Measurements from ENCODE around the gene NDUFA6.
A peak's percentile ranks its signal among the peaks of the same experiment; 100 is the strongest.
"Not testable (repeated sequence)": the region's sequence is repeated elsewhere in the genome, so short reads cannot be mapped to it uniquely, and the experiment has no call there.

Gene NDUFA6

GRCh38 chr22:42128776-42129694 is 38.5 kb upstream of the NDUFA6 start:
- not testable (repeated sequence) for H3K4me1 Mint-ChIP-seq (ENCODE audit: low read depth in 2 of 2); ATAC-seq (replicated peaks); DNase-seq; H3K4me3 Mint-ChIP-seq; H3K27me3 Mint-ChIP-seq; H3K9me3 Mint-ChIP-seq
- peak overlapping the region in 1 of 2 donors; percentile 54 for H3K27ac Mint-ChIP-seq
- peaks cover 22% of the 10 kb centered on the region for H3K36me3 Mint-ChIP-seq (ENCODE audit: insufficient read depth)

DNA sequence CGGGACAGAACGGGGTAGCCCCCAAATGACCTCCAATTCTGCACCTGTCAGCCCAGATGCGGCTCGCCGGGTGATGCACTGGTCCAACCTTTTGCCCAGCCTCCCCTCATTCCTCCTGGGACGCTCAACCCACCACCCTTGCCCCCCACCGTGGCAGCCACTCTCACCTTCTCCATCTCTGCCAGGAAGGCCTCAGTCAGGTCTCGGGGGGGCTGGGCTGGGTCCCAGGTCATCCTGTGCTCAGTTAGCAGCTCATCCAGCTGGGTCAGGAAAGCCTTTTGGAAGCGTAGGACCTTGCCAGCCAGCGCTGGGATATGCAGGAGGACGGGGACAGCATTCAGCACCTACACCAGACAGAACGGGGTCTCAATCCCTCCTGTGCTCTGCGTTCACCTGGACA is 37.4 kb upstream of the NDUFA6 start:
- DNase-seq; H3K27me3 Mint-ChIP-seq; H3K9me3 Mint-ChIP-seq; H3K4me1 Mint-ChIP-seq (ENCODE audit: low read depth in 2 of 2); ATAC-seq (replicated peaks): not testable (repeated sequence)
- Mint-ChIP-seq H3K27ac (peak overlapping the region in 1 of 2 donors; percentile 54), H3K4me3 (peak overlapping the region in 1 of 2 donors; percentile 15), H3K36me3 (ENCODE audit: insufficient read depth) (peaks cover 19% of the 10 kb centered on the region)

- no peak for DNase-seq
- Mint-ChIP-seq H3K27ac (no peak overlapping the region), H3K9me3 (no peaks in the 10 kb centered on the region), H3K36me3 (ENCODE audit: insufficient read depth) (peaks cover 19% of the 10 kb centered on the region), H3K4me3 (no peak overlapping the region), H3K27me3 (no peaks in the 10 kb centered on the region), H3K4me1 (ENCODE audit: low read depth in 2 of 2) (peaks cover 0 to 3% of the 10 kb centered on the region in 2 donors)
- no peak for ATAC-seq (replicated peaks)
These were observed 37.0 kb upstream of the NDUFA6 start for GRCh38 chr22:42127606-42128005.

- not testable (repeated sequence) for H3K4me3 Mint-ChIP-seq; H3K27me3 Mint-ChIP-seq; H3K36me3 Mint-ChIP-seq (ENCODE audit: insufficient read depth); H3K27ac Mint-ChIP-seq; DNase-seq; ATAC-seq (replicated peaks); H3K9me3 Mint-ChIP-seq
- H3K4me1 Mint-ChIP-seq (ENCODE audit: low read depth in 2 of 2) = peaks cover 21 to 31% of the 10 kb centered on the region in 2 donors
These were observed 33.0 kb upstream of the NDUFA6 start for GRCh38 chr22:42123529-42123928.

DNA sequence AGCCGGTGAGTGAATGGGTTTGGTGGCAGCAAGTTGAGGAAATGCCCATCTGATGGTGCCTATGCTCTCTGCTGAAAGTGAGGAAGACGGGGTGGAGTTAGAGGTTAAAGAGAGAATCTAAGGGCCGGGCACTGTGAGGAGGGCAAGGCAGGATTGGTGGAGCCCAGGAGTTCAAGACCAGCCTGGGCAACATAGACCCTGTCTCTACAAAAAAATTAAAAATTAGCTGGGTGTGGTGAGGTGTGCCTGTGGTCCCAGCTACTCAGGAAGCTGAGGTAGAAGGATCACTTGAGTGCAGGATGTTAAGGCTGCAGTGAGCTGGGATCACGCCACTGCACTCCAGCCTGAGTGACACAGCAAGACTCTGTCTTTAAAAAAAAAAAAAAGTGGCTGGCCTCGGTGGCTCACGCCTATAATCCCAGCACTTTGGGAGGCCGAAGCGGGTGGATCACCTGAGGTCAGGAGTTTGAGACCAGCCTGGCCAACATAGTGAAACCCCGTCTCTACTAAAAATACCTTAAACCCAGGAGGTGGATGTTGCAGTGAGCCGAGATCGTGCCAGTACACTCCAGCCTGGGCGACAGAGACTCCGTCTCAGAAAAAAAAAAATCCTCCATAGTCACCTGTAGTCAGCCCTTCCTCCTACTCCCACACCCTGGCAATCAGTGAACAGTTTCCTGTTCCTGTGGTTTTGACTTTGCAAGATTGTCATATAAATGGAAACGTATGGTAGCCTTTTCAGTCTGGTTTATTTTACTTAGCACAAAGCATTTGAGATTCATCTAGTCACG is 29.9 kb upstream of the NDUFA6 start:
- not testable (repeated sequence) for H3K9me3 Mint-ChIP-seq
- peak overlapping the region; percentile 11 to 94 for H3K27ac Mint-ChIP-seq

DNA sequence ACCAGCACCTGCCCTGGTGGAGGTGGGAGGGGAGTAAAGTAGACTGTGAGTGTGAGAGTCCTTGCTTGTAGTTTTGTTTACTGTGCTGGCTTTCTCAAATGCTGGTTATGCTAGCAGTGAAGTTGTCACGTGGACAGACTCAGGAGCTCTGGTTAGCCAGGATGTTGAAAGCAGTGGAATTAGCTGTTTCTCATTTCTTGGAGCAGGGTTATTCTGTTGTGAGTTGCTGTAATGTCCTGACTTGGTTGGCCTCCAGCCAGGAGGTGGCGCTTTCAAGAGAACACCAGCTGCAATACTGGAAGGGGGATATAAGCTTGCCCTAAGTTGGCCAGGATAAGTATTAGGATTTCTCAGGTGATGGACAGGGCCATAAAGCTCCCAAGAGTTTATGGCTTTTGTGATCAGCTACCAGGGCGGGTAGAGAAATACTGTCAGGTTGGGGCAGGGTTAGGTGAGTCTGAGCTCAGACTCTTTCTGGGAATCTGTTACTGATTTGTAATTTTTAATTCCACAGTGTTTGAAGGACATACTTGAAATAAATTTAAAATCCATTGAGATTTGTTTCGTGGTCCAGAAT is 26.4 kb upstream of the NDUFA6 start:
- no peak overlapping the region for H3K27ac Mint-ChIP-seq
- H3K4me3 Mint-ChIP-seq = no peak overlapping the region
- no peak for ATAC-seq (replicated peaks)
- peaks cover 5% of the 10 kb centered on the region for H3K36me3 Mint-ChIP-seq (ENCODE audit: insufficient read depth)
- no peak for DNase-seq
- peaks cover 0 to 2% of the 10 kb centered on the region in 2 donors for H3K9me3 Mint-ChIP-seq
- H3K4me1 Mint-ChIP-seq (ENCODE audit: low read depth in 2 of 2) = peaks cover 20 to 29% of the 10 kb centered on the region in 2 donors
- H3K27me3 Mint-ChIP-seq = no peaks in the 10 kb centered on the region

More for the DNA sequence above, 29.9 kb upstream of the NDUFA6 start:
- not testable (repeated sequence) for H3K27me3 Mint-ChIP-seq; H3K36me3 Mint-ChIP-seq (ENCODE audit: insufficient read depth)
- Mint-ChIP-seq H3K4me1 (ENCODE audit: low read depth in 2 of 2) (peaks cover 21 to 32% of the 10 kb centered on the region in 2 donors), H3K4me3 (peak overlapping the region; percentile 61 to 76)
- peak in 1 of 3 experiments; percentile 12 for DNase-seq
- ATAC-seq (replicated peaks) = peak; percentile 86

GRCh38 chr22:42115420-42115830 is 24.9 kb upstream of the NDUFA6 start:
- peaks cover 12 to 18% of the 10 kb centered on the region in 2 donors for H3K4me1 Mint-ChIP-seq (ENCODE audit: low read depth in 2 of 2)
- ATAC-seq (replicated peaks); H3K36me3 Mint-ChIP-seq (ENCODE audit: insufficient read depth); H3K9me3 Mint-ChIP-seq; H3K4me3 Mint-ChIP-seq; H3K27ac Mint-ChIP-seq; H3K27me3 Mint-ChIP-seq; DNase-seq: not testable (repeated sequence)

DNA sequence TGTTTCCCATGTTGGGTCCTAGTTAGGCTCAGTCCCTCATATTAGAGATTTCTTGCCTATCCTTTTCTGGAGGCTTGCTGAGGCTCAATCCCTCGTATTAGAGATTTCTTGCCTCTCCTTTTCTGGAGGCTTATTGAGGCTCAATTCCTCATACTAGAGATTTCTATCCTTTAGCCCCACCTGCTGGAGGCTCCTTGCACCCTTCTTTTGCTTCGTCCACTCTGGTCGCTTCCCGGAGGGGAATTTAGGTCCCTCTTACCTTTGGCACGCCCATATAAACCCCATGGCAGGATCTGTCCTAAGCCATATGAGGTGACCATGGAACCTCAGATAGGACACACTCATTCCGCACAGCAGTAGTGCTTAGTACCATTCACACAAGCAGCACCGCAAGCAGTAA is 24.1 kb upstream of the NDUFA6 start:
- H3K4me1 Mint-ChIP-seq (ENCODE audit: low read depth in 2 of 2) = peaks cover 6 to 12% of the 10 kb centered on the region in 2 donors

DNA sequence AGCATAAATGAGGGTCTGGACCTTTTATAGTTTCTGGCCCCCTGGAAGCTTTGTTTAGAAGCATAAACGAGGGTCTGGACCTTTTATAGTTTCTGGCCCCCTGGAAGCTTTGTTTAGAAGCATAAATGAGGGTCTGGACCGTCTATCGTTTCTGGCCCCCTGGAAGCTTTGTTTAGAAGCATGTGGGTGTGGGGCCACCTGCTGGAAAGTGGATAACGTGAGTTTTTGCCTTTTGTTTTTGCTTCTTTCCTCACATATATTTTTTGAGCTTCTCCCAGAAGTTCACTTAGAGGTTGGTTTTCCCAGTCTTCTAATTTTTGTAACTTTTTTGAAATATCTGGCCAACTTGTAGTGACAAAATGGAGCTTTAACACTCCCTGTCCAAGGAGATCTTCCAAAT is 22.2 kb upstream of the NDUFA6 start:
- not testable (repeated sequence) for H3K4me1 Mint-ChIP-seq (ENCODE audit: low read depth in 2 of 2); H3K36me3 Mint-ChIP-seq (ENCODE audit: insufficient read depth); H3K4me3 Mint-ChIP-seq; H3K9me3 Mint-ChIP-seq; ATAC-seq (replicated peaks); H3K27me3 Mint-ChIP-seq; DNase-seq; H3K27ac Mint-ChIP-seq

More for the DNA sequence above, 24.1 kb upstream of the NDUFA6 start:
- H3K27ac Mint-ChIP-seq = no peak overlapping the region
- H3K36me3 Mint-ChIP-seq (ENCODE audit: insufficient read depth) = peaks cover 5% of the 10 kb centered on the region
- H3K27me3 Mint-ChIP-seq = no peaks in the 10 kb centered on the region
- H3K9me3 Mint-ChIP-seq = peaks cover 0 to 2% of the 10 kb centered on the region in 2 donors
- no peak overlapping the region for H3K4me3 Mint-ChIP-seq
- DNase-seq = no peak
- ATAC-seq (replicated peaks) = no peak

GRCh38 chr22:42111798-42112197 is 21.2 kb upstream of the NDUFA6 start:
- Mint-ChIP-seq H3K27ac (no peak overlapping the region), H3K9me3 (peaks cover 0 to 2% of the 10 kb centered on the region in 2 donors), H3K4me1 (ENCODE audit: low read depth in 2 of 2) (peaks cover 0 to 2% of the 10 kb centered on the region in 2 donors), H3K4me3 (no peak overlapping the region), H3K36me3 (ENCODE audit: insufficient read depth) (peaks cover 5% of the 10 kb centered on the region), H3K27me3 (no peaks in the 10 kb centered on the region)
- DNase-seq = no peak
- ATAC-seq (replicated peaks) = no peak

DNA sequence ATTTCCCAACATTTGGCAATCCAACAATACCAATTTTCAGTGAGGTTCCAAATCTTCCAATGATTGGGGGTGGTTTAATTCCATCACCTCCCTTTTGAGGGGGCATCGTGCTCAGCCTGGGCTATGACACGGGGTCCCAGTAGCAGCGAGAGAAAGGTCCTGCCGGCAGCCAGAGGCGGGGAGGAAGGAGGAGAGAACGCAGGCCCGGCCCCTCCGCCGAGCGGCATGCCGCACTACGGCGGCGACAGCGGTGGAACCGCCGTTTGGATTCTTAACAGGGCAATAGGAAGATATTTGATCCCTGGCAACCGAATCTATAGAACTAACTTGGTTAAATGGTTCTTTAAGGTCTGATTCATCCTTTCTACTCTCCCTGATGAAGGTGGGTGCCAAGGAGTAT is 18.3 kb upstream of the NDUFA6 start:
- Mint-ChIP-seq H3K4me3 (no peak overlapping the region), H3K4me1 (ENCODE audit: low read depth in 2 of 2) (peaks cover 0 to 8% of the 10 kb centered on the region in 2 donors), H3K27ac (no peak overlapping the region), H3K36me3 (ENCODE audit: insufficient read depth) (peaks cover 1% of the 10 kb centered on the region), H3K9me3 (peaks cover 0 to 2% of the 10 kb centered on the region in 2 donors), H3K27me3 (no peaks in the 10 kb centered on the region)
- ATAC-seq (replicated peaks) (no peak), DNase-seq (no peak)

DNA sequence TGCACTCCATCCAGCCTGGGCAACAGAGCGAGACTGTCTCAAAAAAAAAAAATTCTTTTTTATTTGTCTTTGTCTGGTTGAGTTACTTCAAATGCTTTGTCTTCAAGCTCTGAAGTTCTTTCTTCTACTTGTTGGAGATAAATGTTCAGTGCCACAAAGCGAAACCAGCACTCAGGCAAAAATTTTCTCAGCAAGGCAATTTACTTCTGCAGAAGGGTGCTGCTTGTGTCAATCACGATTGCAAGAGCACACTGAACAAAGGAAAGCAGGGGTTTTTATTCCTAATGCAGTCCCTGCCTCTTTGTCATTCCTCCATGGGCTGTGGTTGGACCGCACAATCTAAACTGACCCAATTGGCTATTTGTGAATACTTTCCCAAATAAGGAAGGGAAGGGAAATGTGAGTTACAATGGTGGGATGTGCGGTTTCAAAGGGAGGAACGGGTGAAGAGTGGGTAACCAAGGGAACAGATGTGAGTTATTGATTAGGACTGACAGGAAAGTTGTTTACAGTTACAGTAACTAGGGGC is 13.8 kb upstream of the NDUFA6 start:
- H3K4me1 Mint-ChIP-seq (ENCODE audit: low read depth in 2 of 2); H3K4me3 Mint-ChIP-seq; ATAC-seq (replicated peaks); H3K27me3 Mint-ChIP-seq; H3K9me3 Mint-ChIP-seq; DNase-seq; H3K27ac Mint-ChIP-seq; H3K36me3 Mint-ChIP-seq (ENCODE audit: insufficient read depth): not testable (repeated sequence)

- H3K4me1 Mint-ChIP-seq (ENCODE audit: low read depth in 2 of 2) = peaks cover 0 to 3% of the 10 kb centered on the region in 2 donors
- no peak overlapping the region for H3K4me3 Mint-ChIP-seq
- no peak overlapping the region for H3K27ac Mint-ChIP-seq
- peaks cover 3 to 7% of the 10 kb centered on the region in 2 donors for H3K9me3 Mint-ChIP-seq
- no peaks in the 10 kb centered on the region for H3K36me3 Mint-ChIP-seq (ENCODE audit: insufficient read depth)
- no peak for DNase-seq
- no peaks in the 10 kb centered on the region for H3K27me3 Mint-ChIP-seq
- no peak for ATAC-seq (replicated peaks)
These were observed 10.6 kb upstream of the NDUFA6 start for GRCh38 chr22:42101199-42101598.

Data from effector memory CD8-positive, alpha-beta T cell (primary cell).